Measurements from ENCODE around the gene CD27.

CD27 gene

DNA sequence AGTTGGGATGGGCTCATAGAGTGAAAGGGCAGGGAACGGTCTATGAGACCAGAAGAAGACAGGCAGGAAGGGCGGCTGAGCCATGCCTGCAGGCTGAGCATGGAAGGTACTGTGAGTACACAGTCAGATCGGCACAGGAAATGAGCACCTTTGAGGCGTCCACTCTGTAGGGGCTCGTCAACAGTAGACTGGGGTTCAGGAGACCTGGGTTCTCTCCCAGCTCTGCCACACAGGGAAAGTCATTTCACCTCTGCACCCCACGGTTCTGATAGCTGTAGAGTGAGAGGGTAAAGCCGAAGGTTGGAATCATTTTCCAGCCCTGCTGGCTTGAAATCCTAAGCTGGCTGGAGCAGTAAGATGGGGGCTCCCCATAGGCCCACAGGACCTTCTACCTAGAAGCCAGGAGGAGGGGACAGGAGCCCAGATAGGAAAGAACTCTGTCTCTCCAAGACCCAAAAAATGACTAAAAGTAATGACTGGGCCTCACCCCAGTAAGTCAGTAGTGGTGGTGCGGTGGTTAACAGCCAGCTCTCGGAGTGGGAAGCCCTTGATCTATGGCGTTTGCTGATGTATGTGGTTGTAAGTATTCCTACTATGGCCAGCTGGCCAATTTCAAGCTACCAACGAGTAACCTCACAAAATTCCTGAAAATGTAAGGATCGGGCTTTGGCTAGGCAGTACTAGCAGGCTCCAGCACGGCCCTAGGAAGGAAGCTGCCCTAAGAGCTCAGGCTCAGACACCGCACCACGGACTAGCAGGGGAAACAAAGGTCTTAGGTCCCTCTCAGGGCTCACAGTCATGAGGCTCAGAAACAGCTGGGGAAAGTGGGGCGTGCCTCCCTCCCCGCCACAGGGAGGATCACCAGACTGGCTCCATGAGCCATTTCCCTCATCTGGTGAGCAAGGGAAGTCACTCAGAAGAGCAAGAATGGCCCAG, 10.3 kb upstream of the CD27 start:
- peak in 1 of 2 experiments; percentile 32 for DNase-seq

DNA sequence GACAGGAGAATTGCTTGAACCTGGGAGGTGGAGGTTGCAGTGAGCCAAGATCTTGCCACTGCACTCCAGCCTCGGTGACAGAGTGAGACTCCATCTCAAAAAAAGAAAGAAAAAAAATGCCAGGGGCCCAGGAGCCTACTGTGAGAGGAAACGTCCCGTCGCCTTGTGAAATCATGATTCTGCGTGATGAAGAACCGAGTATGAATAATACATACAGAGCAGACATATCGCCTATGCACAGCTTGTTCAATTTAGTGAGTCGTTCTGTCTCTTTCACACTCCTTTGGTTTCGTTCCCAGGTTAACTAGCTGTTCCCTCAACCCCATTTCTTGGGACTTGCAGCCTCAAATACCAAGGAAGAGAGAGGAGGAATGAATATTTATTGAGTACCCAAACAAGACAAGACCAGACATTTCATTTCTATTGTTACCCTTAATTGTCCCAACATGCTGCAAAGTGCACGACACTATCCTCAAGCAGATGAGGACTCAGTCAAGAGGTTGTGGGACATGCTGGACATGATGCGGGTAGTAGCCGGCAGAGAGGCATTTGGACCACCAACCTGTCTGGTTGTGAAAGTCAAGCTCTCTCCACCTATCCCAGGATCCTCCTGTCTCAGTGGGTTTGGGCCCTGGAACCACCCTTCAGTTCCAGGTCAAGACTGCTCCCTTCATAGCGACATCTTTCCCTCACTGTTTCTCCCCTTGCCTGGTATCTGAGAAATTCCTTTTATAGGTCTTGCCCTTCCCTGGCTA, 8.6 kb upstream of the CD27 start:
- no peak for DNase-seq

DNA sequence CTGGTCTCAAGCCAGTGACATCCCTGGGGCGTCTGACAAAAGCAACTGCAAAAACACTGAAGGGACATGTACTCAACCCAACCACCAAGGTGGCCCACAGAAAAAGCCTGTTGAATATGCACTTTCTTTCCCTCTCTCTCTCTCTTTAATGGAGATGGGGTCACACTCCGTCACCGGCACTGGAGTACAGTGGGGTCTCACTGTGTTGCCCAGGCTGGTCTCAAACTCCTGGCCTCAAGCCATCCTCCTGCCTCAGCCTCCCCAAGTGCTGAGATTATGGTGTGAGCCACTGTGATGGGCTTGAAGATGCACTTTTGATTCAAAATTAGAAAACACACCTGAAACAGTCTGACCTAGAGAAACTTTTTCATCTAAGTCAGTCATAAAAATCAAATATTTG, 7.2 kb upstream of the CD27 start:
- no peak for DNase-seq

DNA sequence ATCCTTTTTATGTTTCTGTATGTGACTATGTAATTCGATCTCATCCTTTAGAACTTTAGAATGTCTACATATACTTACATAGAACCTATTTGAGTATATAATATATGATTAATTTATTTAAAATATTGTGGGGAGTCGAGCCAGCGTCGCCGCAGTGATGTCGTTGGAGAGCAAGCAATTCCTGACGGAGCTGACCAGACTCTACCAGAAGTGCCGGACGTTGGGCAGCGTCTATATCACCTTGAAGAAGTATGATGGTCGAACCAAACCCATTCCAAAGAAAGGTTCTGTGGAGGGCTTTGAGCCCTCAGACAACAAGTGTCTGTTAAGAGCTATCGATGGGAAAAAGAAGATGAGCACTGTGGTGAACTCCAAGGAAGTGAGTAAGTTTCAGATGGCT, 6.4 kb upstream of the CD27 start:
- no peak for DNase-seq

DNA sequence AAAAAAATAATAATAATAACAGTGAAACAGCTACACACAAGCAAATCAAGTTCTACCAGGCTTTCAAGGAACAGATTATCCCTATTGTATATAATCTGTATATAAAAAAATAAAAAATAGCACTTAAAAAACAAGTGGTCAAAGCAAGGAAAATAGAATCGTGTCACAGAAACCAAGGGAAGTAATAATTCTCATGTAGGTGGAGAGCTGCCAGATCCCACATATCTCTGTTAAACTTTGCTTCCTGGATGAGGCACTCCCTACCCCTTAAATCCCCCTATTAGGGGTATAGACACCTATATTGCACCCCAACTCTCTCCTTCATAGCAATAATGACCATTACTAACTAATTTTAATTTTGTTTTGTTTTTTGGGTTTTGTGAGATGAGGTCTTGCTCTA, 4.4 kb upstream of the CD27 start:
- DNase-seq = no peak

DNA sequence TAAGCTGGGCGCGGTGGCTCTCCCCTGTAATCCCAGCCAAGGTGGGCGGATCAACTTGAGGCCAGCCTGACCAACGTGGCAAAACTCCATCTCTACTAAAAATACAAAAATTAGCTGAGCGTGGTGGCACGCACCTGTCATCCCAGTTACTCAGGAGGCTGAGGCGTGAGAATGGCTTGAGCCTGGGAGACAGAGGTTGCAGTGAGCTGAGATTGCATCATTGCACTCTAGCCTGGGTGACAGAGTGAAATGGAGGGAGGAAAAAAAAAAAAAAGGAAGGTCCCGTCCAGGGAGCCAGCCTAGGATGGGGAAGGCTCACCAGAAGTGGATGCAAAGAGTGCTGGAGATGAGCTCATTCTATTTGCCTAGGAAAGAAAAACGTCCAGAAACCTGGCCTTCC, 1.9 kb upstream of the CD27 start:
- DNase-seq = no peak

DNA sequence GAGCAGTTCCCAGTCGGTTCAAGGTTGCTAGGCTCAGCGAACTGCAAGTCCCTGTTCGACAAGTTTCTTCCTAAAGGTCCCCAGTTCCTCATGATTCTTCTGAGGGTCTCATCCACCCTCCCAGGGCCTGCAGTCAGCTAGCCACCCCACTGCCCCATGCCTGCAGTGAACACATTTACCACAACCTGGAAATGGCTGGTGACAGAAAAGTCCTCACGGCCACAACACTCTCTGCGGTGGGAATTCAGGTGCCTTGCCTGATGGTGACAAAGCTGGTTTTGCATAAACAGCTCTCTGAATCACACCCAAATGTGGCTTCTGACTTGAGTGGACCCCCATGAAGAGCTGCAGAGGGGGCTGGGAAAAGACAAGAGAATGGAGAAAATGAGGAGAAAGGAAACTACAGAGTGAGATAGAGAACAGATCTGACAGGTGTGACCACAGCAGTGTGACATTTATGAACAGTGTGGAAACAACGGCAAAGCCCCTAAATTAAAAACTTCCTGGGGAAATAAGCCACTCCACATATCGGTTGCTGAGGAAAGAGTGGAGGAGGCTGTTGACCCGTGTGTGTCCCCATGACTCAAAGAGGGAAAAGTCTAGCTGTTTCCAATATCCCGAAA, 1.3 kb upstream of the CD27 start:
- DNase-seq = peak in 1 of 2 experiments; percentile 25

DNA sequence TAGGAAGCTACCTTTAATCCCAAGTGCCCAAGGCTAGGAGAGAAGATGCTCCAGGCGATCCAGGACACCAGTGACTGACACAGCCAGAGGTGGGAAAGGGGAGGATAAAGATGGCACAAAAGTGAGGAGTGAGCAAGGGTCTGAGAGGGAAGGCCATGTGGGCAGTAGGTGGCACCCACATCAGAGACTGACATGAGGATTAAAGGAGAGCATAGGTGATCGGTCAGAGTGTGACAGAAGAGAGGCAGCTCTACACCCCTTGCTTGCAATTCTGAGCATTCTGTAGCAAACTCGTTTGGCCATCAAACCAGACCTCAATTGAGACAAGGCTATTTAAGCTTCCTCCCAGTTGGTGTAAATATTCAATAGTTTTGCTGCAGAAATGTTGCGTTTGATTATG, 724 bp upstream of the CD27 start:
- DNase-seq = no peak

DNA sequence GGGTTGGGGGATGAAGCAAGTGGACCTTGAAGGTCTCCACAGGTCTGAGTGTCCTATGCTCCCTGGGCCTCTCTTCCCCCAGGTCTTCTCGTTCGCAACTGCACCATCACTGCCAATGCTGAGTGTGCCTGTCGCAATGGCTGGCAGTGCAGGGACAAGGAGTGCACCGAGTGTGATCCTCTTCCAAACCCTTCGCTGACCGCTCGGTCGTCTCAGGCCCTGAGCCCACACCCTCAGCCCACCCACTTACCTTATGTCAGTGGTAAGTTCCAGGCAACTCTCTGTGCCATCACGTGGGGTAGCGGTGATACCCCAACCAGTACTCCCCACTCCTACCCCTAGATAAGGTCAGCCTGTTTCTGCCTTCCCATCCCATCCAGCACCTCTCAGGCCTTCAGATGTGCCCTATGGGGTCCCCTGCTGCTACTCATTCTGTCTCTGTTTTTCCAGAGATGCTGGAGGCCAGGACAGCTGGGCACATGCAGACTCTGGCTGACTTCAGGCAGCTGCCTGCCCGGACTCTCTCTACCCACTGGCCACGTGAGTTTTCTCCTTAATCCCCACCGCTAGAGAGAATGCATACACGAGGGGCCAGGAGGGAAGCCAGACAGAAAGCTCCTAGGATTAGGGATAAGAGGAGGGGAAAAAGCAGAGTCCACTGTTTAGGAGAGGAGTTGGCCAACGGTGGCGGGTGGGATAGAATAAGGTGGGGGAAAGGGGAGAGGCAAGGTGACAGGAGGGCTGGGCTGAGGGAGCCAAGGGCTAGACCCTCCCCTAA, 5.5 kb downstream of the CD27 start:
- DNase-seq = no peak

DNA sequence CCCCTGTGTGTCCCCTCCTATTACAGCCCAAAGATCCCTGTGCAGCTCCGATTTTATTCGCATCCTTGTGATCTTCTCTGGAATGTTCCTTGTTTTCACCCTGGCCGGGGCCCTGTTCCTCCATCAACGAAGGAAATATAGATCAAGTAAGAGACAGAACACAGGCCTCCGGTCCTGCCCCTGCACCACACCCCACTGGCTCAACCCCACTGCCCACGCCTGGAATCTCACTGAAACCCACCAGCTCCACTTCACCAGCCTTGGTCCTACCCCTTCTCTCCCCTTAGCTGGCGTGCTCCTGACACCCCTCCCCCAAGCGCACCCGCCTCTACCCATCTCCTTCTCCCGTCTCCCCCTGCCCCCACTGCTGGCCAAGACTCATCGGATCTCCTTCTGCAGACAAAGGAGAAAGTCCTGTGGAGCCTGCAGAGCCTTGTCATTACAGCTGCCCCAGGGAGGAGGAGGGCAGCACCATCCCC, 6.2 kb downstream of the CD27 start:
- DNase-seq = no peak

DNA sequence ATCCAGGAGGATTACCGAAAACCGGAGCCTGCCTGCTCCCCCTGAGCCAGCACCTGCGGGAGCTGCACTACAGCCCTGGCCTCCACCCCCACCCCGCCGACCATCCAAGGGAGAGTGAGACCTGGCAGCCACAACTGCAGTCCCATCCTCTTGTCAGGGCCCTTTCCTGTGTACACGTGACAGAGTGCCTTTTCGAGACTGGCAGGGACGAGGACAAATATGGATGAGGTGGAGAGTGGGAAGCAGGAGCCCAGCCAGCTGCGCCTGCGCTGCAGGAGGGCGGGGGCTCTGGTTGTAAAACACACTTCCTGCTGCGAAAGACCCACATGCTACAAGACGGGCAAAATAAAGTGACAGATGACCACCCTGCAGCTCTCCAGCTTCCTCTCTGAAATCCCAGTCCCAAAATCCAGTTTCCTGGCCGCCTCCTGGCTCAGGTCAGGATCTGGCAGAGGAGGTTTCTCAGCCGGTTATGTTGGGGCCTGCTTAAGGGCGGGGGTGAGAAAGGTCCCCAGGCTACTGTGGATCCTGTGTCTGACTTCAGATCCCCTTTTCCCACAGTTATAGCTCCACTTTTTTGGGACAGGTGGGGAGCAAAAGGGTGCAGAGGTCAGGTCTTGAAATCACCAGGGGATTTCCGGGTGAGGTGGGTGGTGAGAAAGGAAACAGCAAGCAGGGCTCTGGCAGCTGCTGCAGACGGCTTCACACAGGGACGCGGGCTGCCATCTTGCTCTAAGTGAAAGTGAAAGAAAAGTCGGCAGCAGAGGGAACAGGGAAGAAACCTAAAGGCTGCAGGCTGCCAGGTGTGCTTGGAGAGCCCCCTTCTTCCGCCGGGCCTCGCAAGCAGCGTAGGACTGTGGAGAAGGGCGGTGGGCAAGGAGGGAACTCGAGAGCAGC, 6.8 kb downstream of the CD27 start, which contains the start of gene TAPBPL:
Gene TAPBPL (plus strand): TSS at position 695 of the 897 bp plus-strand sequence. CDS start 207 bp downstream, outside the sequence.
- DNase-seq = peak; percentile 65 to 83

DNA sequence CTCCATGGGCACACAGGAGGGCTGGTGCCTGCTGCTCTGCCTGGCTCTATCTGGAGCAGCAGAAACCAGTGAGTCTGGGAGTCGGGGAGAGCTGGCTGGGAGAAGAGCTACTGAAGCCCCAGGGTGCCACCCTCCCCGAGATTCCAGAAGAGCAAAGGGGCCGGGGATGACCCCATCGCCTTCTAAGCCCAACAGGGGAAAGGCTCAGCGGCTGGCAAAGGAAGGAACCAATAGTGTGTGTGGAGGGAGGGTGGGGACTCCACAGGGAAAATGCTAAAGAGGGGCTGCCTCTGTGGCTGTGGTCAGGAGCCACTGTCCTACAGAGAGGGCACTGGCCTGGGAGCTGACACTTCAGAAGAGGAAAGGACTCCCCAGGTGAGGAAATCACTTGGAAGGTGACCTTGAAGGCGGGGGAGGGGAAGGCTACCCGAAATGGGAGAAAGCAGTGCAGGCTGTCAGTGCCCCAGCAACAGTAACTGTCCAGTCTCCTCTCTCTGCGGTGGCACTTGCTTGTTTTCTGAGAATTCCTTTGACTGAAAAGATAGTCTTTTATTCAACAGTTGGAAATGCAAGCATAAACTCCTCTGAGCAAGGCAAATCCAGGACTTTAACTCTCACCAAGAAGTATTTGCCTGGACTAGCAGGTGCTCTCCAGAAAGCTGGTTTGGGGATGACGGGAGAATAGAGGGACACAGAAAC, 7.6 kb downstream of the CD27 start:
- DNase-seq = no peak

DNA sequence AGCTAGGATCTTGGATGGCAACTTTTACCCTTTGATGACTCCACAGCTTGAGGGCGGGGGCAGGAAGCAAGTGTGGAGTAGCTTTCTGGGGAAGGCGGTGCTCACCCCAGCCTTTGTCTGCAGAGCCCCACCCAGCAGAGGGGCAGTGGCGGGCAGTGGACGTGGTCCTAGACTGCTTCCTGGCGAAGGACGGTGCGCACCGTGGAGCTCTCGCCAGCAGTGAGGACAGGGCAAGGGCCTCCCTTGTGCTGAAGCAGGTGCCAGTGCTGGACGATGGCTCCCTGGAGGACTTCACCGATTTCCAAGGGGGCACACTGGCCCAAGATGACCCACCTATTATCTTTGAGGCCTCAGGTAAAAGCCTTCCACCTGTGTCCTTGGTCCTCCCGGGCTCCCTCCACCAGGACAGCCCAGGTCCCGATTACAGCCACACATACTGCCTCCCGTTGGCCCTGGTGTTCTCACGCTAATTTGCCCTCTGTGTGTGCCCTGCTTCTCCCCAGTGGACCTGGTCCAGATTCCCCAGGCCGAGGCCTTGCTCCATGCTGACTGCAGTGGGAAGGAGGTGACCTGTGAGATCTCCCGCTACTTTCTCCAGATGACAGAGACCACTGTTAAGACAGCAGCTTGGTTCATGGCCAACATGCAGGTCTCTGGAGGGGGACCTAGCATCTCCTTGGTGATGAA, 8.3 kb downstream of the CD27 start:
- no peak for DNase-seq

DNA sequence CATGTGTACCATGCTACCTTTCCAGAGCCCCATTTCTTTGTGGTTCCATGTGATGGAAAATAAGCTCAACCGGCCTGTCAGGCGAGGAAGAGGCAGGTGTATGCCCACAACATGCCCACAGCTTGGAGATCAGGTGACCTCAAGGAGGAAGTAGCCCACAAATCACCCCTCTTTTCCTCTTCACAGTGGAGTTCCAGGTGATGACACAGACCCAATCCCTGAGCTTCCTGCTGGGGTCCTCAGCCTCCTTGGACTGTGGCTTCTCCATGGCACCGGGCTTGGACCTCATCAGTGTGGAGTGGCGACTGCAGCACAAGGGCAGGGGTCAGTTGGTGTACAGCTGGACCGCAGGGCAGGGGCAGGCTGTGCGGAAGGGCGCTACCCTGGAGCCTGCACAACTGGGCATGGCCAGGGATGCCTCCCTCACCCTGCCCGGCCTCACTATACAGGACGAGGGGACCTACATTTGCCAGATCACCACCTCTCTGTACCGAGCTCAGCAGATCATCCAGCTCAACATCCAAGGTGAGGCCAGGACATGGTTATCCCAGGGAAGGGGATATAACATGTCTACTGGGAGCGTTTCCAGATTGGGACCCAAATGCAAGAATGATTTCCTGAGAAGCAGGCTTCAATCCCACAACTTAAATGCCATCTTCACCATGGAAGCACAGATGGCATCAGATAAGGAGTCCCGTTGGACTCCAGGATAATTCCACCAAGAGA, 12.6 kb downstream of the CD27 start:
- DNase-seq = no peak

DNA sequence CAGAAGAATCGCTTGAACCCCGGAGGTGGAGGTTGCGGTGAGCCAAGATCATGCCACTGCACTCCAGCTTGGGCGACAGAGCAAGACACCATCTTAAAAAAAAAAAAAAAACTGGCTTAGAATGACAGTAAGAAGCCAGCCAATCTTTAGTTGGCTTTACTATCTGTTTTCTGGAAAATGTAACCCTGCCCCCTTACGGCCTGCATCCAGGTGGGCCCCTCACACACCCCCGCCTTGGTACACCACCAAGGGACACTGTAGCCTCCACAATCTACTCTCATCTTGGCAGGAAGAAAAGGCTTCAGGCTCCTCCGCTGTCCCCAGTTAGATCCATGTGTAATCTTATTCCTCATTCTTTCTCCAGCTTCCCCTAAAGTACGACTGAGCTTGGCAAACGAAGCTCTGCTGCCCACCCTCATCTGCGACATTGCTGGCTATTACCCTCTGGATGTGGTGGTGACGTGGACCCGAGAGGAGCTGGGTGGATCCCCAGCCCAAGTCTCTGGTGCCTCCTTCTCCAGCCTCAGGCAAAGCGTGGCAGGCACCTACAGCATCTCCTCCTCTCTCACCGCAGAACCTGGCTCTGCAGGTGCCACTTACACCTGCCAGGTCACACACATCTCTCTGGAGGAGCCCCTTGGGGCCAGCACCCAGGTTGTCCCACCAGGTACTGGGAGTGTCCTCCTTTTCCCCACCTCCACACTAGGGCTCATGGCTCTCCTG, 13.7 kb downstream of the CD27 start:
- no peak for DNase-seq

DNA sequence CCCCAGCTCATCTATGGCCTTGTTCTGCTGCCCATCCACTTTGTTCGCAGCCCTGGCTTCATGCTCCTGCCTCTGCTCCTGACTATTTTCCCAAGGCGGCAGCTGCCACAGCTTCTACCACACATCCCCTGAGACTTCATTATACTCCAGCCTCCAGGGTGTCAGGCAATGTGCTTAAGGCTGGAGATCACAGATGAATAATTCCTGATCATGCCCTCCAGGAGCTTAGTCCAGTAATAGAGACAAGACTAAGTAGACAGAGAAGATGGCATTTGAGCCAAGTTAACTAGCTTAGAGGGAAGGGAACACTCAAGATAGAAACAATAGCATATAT, 14.2 kb downstream of the CD27 start:
- DNase-seq = no peak

DNA sequence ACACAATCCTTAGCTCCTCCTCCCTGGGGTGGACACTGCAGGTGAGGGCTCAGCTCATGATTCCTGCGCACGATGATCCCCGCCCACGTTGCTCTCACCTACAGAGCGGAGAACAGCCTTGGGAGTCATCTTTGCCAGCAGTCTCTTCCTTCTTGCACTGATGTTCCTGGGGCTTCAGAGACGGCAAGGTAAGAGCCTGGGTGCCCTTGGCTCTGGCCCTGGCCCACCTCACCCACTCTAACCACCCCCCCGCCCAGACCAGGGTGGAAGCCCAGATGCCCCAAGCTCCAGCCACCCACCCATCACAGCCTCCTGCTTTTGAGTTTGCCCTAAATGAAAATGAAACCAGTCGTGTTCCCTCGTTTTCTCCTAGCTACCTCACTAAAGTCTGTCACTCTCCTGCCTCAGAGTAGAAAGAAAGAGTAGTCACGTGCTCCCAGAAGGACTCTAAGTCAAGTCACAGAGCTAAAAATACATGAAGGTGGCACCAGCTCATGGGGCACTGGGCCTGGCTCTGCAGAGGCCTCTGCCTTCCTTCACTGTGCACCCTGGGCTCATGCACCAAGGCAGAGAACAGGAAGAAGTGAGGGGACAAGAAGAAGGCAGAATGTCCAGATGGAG, 16.1 kb downstream of the CD27 start:
- peak in 1 of 2 experiments; percentile 62 for DNase-seq
